ENCODE measurements around the gene NCAM1.

Gene NCAM1

DNA sequence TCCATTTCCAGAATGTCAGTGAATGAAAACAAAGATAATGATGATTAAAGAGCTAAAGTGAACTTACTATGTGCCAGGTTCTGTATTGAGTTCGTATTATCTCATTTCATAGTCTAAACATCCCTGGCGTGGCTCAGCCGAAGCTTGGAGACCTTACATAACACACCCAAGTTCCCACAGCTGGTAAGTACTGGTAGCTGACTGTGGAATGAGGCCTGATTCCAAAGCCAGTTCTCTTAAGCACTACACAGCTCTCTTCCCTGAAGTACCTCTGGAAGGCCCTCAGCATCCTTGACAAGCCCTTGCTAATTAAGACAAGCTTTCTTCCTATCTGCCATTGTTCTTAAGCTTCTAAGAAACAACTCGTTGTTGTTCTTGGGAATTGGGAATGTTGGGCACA lies 28.6 kb upstream of the NCAM1 start:
- Histone ChIP-seq H3K27ac (ENCODE audit: low read length) (no peak overlapping the region), H3K4me3 (ENCODE audit: low read length) (no peak overlapping the region), H4K20me1 (ENCODE audit: insufficient read depth, low read length) (no peaks in the 10 kb centered on the region), H3K4me1 (ENCODE audit: low read length) (no peaks in the 10 kb centered on the region), H3F3A (ENCODE audit: insufficient read depth, low read length) (no peaks in the 10 kb centered on the region), H3K9me2 (replicated peaks; ENCODE audit: insufficient read depth, low read length) (no peaks in the 10 kb centered on the region), H3K36me3 (replicated peaks; ENCODE audit: insufficient read depth, low read length) (no peaks in the 10 kb centered on the region), H3K79me2 (ENCODE audit: low read length) (no peaks in the 10 kb centered on the region), H3K4me2 (ENCODE audit: low read depth, low read length) (no peak overlapping the region), H3K9me3 (replicated peaks; ENCODE audit: insufficient read depth, low read length) (no peaks in the 10 kb centered on the region), H3K27me3 (replicated peaks; ENCODE audit: insufficient read depth, low read length) (no peaks in the 10 kb centered on the region), H2AFZ (ENCODE audit: low read length) (no peak overlapping the region), H3K9ac (ENCODE audit: low read length) (no peak overlapping the region)
- TF ChIP-seq EZH2 (optimal IDR thresholded peaks at IDR 0.05; ENCODE audit: low read depth, low read length) (no peak), EZH2phosphoT487 (IDR thresholded peaks at IDR 0.05; ENCODE audit: low read length) (no peak)
- TF ChIP-seq, protein P1, sequence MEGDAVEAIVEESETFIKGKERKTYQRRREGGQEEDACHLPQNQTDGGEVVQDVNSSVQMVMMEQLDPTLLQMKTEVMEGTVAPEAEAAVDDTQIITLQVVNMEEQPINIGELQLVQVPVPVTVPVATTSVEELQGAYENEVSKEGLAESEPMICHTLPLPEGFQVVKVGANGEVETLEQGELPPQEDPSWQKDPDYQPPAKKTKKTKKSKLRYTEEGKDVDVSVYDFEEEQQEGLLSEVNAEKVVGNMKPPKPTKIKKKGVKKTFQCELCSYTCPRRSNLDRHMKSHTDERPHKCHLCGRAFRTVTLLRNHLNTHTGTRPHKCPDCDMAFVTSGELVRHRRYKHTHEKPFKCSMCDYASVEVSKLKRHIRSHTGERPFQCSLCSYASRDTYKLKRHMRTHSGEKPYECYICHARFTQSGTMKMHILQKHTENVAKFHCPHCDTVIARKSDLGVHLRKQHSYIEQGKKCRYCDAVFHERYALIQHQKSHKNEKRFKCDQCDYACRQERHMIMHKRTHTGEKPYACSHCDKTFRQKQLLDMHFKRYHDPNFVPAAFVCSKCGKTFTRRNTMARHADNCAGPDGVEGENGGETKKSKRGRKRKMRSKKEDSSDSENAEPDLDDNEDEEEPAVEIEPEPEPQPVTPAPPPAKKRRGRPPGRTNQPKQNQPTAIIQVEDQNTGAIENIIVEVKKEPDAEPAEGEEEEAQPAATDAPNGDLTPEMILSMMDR (IDR thresholded peaks at IDR 0.05; ENCODE audit: low read length), result no peak
- no peak for DNase-seq

DNA sequence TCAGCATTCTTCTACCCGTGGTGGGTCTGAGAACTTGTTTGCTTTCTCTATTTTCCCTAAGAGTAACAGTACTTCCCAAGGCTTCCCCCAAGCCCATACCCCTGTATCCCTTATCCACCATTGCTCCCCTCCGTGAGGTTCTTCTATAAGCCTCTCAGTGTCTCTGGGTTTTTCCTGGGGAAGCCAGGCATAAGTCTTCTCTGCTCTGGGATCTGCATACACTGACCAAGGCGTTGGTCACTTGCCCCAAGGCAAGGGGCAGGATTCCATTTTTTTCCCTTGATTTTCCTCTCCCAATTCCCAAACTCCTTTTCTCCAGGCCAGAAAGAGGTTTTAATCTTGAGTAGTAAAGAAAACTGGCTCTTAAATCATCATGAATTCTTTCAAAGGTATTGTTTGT lies 27.2 kb upstream of the NCAM1 start:
- Histone ChIP-seq H3K9ac (ENCODE audit: low read length) (no peak overlapping the region), H3K79me2 (ENCODE audit: low read length) (no peaks in the 10 kb centered on the region), H3K4me1 (ENCODE audit: low read length) (0 out of 2 replicates have a peak, but pooled peaks cover 6% of the 10 kb centered on the region), H3K36me3 (replicated peaks; ENCODE audit: insufficient read depth, low read length) (no peaks in the 10 kb centered on the region), H3K4me3 (ENCODE audit: low read length) (no peak overlapping the region), H3K27me3 (replicated peaks; ENCODE audit: insufficient read depth, low read length) (no peaks in the 10 kb centered on the region), H2AFZ (ENCODE audit: low read length) (no peak overlapping the region), H3K27ac (ENCODE audit: low read length) (no peak overlapping the region), H3K9me3 (replicated peaks; ENCODE audit: insufficient read depth, low read length) (no peaks in the 10 kb centered on the region), H4K20me1 (ENCODE audit: insufficient read depth, low read length) (no peaks in the 10 kb centered on the region), H3F3A (ENCODE audit: insufficient read depth, low read length) (no peaks in the 10 kb centered on the region), H3K4me2 (ENCODE audit: low read depth, low read length) (no peak overlapping the region), H3K9me2 (replicated peaks; ENCODE audit: insufficient read depth, low read length) (no peaks in the 10 kb centered on the region)
- DNase-seq, result no peak
- TF ChIP-seq, protein P1 (IDR thresholded peaks at IDR 0.05; ENCODE audit: low read length), result no peak
- TF ChIP-seq EZH2 (optimal IDR thresholded peaks at IDR 0.05; ENCODE audit: low read depth, low read length) (no peak), EZH2phosphoT487 (IDR thresholded peaks at IDR 0.05; ENCODE audit: low read length) (no peak)

DNA sequence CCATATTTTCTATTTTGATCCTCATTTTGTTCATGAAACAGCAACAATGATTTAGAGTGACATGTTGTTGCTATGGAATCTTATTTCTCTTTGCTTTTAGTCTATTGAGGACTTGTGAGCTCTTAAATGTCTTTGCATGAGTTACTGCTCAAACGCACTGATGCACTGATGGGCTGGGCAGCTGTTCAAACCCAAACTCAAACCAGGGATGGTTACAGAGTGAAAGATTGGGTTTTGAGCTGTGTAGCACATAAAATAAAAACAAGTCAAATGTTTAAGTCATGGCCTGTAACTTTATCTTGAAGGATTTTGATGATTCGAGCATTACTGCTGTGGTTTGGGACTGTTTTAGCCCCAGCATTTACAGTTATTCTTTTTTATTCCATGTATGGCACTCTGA lies 20.1 kb upstream of the NCAM1 start:
- Histone ChIP-seq H3K79me2 (ENCODE audit: low read length) (no peaks in the 10 kb centered on the region), H3K27ac (ENCODE audit: low read length) (no peak overlapping the region), H3K36me3 (replicated peaks; ENCODE audit: insufficient read depth, low read length) (no peaks in the 10 kb centered on the region), H3K4me1 (ENCODE audit: low read length) (0 out of 2 replicates have a peak, but pooled peaks cover 6% of the 10 kb centered on the region), H3F3A (ENCODE audit: insufficient read depth, low read length) (no peaks in the 10 kb centered on the region), H3K9ac (ENCODE audit: low read length) (no peak overlapping the region), H2AFZ (ENCODE audit: low read length) (no peak overlapping the region), H4K20me1 (ENCODE audit: insufficient read depth, low read length) (no peaks in the 10 kb centered on the region), H3K27me3 (replicated peaks; ENCODE audit: insufficient read depth, low read length) (no peaks in the 10 kb centered on the region), H3K9me2 (replicated peaks; ENCODE audit: insufficient read depth, low read length) (no peaks in the 10 kb centered on the region), H3K9me3 (replicated peaks; ENCODE audit: insufficient read depth, low read length) (no peaks in the 10 kb centered on the region), H3K4me2 (ENCODE audit: low read depth, low read length) (no peak overlapping the region), H3K4me3 (ENCODE audit: low read length) (no peak overlapping the region)
- DNase-seq, result no peak
- no peak for TF ChIP-seq EZH2phosphoT487 (IDR thresholded peaks at IDR 0.05; ENCODE audit: low read length)
- TF ChIP-seq, protein P1 (IDR thresholded peaks at IDR 0.05; ENCODE audit: low read length), result no peak
- TF ChIP-seq EZH2 (optimal IDR thresholded peaks at IDR 0.05; ENCODE audit: low read depth, low read length), result no peak
